GM18951 (cell line): ENCODE results near the gene TLCD1.

Source experiments
- POLR2A ChIP-seq: IDR thresholded peaks from 4 replicates; pipeline ENCODE4 v1.6.1; 2011; ENCODE audit warnings: mild to moderate bottlenecking; ENCODE audit not compliant: insufficient read length, insufficient read depth; ENCODE audit errors: extremely low read depth
- in situ Hi-C: fragments of 300-500 bp; cut with MboI; formaldehyde crosslinking; loops from one replicate; pipeline ENCODE4 v1.12.0; 2022; ENCODE audit warnings: low sequenced_read_pairs, mixed read lengths, inconsistent platforms; ENCODE audit not compliant: unreplicated experiment

TLCD1 gene

GRCh38 chr17:28707339-28707720 lies 18.7 kb downstream of the TLCD1 start:
- no peak for TF ChIP-seq POLR2A
- in situ Hi-C loops, result no loop called here

GRCh38 chr17:28706471-28707338 lies 19.3 kb downstream of the TLCD1 start:
- in situ Hi-C loops, result no loop called here
- TF ChIP-seq POLR2A, result no peak

GRCh38 chr17:28705728-28706334 lies 20.2 kb downstream of the TLCD1 start:
- no peak for TF ChIP-seq POLR2A
- in situ Hi-C loops, result no loop called here

GRCh38 chr17:28705074-28705659 lies 20.9 kb downstream of the TLCD1 start:
- in situ Hi-C loops, result no loop called here
- no peak for TF ChIP-seq POLR2A

- in situ Hi-C loops, result no loop called here
- TF ChIP-seq POLR2A, result no peak
Measured at GRCh38 chr17:28704219-28704858, 21.7 kb downstream of the TLCD1 start.

GRCh38 chr17:28703552-28704218 lies 22.3 kb downstream of the TLCD1 start:
- in situ Hi-C loops, result no loop called here
- no peak for TF ChIP-seq POLR2A

GRCh38 chr17:28702752-28703150 lies 23.3 kb downstream of the TLCD1 start:
- TF ChIP-seq POLR2A, result no peak
- in situ Hi-C loops, result no loop called here

- in situ Hi-C loops, result no loop called here
- no peak for TF ChIP-seq POLR2A
Measured at GRCh38 chr17:28702026-28702751, 23.8 kb downstream of the TLCD1 start.

GRCh38 chr17:28700830-28701492 lies 25.1 kb downstream of the TLCD1 start:
- in situ Hi-C loops, result no loop called here
- TF ChIP-seq POLR2A, result no peak

- in situ Hi-C loops, result no loop called here
Measured at GRCh38 chr17:28700278-28700677, 25.8 kb downstream of the TLCD1 start.

GRCh38 chr17:28698253-28698941 lies 27.6 kb downstream of the TLCD1 start:
- in situ Hi-C loops, result no loop called here
- no peak for TF ChIP-seq POLR2A

More at GRCh38 chr17:28700278-28700677, 25.8 kb downstream of the TLCD1 start:
- TF ChIP-seq POLR2A, result no peak
